Stimulated activated CD4-positive, alpha-beta T cell treated with anti-CD3 and anti-CD28 coated beads, Interleukin-15, amount 100 ng/mL, for 1 hour (primary cell): ENCODE measurements around the gene CCDC102A.
A peak's percentile ranks its signal among the peaks of the same experiment; 100 is the strongest.

Experiments used
- DNase-seq, 2 donors: peaks; one replicate each; pipeline ENCODE4 v3.0.0-alpha.2; 2020; ENCODE audit warnings: low read depth in 1 of 2, low spot score in 1 of 2

The CCDC102A gene

DNA sequence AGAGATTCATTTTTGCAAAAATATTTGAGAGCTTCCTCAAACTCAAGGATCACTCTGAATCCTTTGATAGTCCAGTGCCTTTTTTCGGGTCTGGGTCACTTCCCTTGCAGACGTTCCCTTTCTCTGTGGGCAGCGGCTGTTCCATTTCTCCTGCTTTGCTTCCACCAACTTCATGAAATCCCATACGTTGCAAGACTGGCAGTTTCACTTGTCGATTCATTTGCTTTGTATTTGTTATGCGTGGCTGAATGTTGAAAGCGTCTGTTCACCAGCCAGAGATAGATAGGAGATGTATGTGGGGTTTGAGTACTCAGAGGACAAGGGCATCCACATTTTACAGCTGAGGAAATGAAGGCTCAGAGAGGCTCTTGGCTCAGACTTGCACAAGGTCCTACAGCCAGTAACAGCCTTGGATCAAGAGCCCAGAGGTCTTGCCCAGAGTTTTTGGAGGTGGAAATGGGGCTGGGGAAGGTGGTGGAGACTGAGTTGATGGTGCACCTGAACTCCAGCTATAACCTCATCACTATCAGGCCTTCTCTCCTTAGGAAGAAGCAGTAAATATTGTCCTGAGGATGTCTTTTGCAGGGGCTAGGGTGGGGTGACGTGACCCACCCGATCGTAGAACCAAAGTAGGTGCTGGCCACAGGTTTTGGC lies 1.3 kb upstream of the CCDC102A start:
- no peak for DNase-seq

DNA sequence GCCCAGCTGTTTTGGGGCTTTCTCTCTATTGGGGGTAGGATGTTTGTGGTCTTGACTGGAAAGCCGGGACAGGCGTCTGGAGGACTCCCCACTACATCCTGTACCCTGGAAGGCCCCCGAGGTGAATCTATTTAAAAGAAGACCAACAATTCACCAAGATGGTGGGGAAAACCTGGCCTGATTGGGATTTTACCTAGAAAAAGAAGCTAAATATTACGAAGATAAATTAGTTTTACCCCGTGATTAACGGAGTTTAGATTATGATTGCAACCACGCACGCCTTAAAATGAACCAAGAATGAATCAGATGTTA lies 779 bp upstream of the CCDC102A start:
- DNase-seq, result no peak

DNA sequence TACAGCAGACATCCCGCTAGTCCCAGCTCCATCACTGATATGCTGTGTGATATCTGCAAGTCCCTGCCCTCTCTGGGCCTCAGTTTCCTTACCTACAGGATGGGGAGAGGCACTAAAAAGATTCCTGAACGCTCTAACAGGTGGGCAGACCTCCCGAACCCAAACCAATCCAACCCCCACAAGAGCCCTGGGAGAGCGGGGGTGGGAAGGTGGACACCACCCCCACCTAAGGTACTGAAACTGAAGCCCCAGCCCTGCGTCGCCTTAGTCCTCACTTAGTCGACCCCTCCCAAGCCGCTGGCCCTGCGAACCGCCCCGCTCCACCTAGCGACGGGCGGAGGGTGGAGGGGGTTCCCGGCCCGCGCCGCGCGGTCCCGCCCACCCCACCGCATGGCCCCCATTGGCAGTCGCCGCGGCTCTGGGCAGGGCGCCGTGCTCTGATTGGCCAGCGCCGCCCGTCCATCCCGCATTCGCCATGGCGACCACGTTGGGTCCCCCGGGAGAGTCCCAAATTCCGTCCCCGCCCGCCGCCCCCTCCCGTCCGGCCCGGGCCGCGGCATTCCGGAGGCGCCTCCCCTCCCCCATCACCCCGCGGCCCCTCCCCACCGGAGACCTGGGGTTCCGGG lies 578 bp downstream of the CCDC102A start:
- peak; percentile 92 to 94 for DNase-seq

DNA sequence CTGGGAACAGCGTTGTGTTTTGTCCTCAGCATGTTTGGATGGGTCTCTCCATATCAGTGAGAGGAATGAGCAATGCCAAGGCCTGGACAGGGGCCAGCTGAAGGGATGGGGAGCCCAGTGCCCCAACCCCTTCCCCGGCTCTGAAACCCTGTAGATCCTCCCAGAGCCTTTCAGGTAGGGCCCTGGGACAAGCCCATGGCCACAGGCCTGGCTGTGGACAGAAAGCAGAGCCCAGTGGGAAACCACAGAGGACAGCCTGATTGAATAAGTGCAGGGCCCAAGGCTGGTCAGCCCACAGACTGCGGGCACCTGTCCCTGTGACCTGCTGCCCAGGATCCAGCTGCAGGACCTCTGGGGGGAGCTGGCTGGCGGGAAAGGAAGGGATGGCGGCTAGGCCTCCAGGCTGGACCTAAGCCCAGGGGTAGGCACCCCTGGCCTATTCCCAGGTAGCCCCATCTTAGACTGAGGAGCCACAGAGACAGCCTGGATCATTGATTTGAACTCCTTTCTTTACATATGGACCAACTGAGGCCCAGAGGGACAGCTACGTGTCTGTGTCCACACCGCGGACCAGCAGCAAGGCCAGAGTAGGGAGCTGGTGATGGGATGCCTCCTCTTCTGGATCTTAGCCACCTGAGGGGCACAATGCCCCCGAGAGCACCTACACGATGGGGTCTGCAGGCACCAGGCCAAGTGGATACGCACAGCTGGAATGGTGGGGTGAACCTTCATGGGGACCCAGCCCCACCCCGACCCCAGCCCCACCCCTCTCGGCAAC lies 1.3 kb downstream of the CCDC102A start:
- DNase-seq, result no peak

DNA sequence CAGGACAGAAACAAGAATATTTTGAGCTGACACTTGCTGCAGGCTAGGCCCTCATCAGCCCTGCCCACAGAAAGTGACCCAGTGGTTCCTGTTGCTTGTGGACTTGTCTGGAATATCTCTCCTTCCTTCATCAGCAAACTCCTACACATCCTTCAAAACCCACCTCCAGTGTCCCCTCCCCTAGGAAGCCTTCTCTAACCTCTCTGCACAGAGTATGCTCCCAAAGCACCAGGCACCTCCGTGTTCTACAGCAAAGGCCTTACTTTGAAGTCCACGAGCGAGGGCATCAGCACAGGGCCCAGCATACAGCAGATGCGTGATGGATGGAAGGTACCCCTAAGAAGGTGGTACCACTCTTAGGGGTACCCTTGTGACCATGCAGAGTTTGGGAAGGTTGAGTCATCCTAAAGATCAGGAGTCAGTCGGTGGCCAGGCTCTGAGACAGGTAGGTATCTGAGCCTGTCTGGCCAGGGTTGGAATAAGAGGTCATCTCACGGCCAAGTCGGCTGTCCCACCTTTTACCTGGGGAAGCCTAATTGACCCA lies 2.0 kb downstream of the CCDC102A start:
- no peak for DNase-seq

DNA sequence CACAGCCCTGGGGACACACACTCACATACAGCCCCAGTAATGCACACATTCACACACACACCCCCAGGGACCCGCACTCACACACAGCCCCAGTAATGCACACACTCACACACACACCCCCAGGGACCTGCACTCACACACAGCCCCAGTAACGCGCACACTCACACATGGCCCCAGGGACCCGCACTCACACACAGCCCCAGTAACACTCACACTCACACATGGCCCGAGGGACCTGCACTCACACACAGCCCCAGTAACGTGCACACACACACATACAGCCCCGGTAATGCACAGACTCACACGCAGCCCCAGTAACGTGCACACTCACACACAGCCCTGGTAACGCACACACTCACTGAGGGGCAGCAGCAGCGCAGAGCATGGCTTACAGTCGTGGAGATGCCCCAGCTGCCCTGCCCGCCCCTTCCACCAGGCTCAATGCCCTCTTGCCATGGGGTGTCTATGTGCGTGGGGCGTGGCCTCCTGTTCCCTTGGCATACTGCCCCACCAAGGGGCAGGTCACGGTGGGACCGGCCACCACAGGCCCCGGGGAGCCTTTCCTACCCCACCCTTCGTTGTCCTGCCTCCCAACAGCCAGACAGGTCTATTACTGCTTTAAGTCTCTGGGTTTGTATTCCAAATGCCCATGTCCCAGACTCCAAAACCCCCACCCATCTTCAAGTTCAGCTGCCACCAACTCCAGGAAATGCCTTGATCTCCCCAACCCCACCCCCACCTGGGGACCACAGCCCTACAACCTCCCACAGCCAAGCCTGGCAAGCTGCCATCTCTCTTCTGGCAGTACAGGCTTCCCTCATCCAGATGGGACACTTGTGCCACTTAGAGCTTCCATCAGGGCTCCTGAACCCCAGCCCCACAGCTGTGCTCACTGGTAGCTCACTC lies 2.7 kb downstream of the CCDC102A start:
- no peak for DNase-seq

DNA sequence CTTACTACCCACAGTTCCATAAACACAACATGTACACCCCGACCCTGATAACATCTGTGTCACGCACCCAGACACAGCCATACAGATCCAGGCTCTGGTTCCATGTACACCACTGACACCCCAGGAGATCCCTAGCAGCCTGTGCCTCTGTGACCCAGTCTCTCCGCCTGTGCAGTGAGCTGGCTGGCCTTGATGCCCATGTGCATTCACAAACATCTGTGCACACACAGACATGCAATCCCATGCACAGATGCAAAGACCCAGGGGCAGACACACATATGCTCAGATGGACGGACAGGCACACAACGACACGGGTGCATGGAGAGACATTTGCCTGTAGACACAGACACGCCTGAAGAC lies 4.1 kb downstream of the CCDC102A start:
- DNase-seq, result no peak

DNA sequence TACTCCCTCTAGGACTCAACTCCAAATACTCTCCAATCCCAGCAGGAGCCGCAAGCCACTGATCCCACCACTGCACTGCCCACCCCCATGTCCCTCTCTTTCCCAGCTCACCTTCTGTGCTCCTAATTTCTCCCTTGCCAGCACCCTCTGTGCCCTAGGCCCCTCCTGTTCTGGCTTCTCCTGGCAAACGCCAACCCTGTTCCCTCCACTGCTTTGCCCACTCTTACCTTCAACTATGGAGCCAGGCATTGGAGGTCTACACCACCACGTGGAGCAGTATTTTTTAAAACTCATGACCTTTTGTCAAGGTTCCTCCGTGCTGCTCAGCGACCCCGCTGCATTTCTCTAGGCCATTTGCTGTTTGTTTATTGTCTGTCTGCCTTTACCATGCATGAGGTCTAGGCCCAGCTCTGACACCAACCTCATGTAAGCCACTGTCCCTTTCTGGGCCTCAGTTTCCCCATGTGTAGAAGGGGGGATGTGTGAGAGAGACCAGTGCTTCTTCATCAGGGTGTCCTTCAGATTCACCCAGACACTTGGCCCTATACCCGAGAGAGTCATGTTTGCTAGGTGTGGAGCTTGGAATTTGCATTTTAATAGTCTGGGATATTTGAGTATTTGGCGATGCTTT lies 4.6 kb downstream of the CCDC102A start:
- no peak for DNase-seq

DNA sequence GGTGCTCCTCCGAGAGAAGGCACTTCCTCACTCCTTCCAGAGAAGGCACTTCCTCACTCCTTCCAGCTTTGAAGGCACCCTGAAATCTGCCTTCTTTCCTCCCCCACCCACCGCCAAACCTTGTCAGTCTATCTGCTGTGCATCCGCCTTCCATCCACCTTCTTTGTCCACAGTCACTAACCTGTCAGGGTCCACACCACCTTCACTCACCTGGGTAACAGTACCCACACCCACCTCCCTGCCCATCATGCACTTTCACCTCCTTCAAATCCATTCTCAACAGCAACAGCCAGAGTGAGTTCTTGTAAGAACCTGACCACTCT lies 5.2 kb downstream of the CCDC102A start:
- DNase-seq, result no peak

DNA sequence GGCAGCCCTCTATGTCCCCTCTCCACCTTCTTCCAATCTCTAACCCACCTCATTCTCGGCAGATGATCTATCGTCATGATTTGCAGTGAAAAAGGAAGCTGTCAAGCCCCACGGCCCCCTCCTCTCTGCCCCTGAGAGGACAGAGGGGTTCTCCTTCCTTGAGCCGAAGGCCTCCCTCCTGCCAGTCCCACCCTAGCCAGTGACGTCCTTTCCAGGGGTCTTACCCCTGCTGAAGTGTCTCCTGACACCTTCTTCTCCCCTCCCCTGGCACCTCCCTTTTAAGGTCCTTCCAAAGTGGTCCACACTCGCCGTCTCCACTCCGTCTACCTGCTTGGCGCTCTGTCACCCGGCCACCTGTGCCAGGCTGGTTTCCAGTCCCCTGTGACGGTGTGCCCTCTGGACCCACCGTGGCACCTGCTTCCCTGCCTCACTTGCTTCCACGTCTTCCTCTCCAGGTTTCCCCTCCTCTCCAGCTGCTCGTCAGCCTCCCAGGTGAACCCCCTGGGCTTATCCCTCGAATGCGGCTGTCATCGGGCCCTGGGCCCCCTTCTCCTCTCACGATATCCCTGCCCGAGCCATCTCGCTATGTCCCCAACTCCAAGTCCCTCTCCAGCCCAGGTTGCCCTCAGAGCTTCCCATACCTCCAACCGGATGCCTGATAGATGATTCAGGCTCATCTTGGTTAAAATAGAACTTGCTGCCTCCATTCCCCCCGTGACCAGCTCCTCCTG lies 5.7 kb downstream of the CCDC102A start:
- DNase-seq, result no peak

DNA sequence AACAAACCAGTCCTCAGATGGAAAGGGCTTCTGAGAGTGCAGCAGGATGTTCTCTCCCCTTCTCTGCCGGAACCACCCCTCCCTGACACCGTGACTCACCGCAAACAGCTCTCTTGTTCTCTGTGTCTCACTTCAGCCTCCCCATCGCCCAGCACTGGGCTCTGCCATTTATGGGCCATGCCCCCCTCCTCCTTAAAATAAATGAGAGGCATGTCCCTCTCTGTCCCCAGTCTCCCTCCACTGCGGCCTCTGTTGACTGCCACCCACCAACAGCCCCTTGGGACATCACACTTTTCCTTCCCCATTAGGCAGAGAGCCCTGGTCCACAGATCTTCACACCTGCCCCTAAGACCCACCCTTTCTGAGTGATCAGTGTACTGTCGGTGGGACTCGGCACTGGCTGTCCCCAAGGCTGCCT lies 6.3 kb downstream of the CCDC102A start:
- DNase-seq, result peak; percentile 40 to 43

DNA sequence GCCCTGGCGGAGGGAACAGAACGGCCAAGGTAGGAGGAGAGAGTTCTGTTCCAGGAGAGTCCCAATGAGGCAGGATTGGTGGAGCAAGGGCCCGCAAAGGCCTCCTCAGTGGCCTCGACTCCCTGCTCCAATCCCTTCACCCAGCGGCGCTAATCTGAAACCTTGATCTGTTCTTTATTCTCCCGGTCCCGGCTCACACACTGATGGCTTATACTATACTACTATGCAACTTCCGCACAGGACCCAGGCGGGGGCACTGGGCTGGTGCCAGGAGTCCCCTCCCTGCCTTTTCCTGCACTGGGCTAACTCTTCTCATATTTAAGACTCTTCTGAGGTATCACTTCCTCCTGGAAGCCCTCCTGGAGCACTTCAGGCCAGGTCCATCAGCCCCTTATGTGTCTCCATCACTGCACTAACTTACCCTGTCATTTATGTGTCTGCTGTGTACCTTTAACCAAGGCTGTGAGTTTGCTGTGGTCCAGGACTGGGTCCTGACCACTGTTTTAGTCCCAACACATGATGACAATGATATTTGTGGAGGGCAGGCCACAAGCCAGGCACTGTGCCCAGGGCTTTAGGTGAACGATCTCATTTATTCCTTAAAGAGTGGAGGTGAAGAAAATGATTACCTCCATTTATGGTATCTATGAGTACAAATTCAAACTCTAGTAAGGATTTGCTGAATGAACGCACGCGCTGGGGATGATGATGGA lies 6.8 kb downstream of the CCDC102A start:
- DNase-seq, result no peak

DNA sequence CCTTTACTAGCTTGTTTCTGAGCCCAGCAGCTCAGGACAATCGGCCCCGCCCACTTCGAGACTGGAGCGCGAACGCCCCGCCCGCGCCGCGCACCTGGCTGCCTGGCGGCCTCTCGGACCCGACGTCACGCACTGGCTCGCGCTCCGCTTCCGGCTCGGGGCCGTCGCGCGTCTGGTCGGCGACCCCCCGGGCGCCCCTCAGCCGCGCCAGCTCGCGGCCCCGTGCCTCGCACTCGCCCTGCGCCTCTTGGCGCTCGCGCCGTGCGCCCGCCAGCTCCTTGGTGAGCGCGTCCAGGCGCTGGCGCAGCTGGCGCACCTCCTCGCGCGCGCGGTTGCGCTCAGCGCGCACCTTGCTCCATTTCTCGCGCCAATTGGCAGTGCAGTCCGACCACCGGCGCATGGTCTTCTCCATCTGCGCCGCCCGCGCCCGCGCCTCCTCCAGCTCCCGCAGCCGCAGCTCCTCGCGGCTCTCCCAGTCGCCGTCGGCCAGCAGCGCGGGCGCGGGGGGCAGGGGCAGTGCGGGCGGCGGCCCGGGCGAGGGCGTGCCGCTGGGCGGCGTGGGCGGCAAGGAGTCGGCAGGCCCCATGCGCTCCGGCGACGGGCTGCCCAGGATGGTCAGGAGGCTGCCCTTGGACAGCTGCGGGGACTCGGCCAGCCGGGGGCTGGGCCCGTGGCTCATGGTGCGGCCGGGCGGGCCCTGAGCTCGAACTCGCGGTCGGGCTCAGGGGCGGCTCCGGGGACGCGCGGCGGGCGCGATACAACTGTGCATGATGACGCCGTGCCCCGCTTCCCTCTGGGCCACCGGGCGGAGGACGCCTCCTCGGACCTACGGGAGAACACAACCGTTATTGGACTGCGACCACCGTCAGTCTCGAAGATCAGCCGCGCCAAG lies 7.6 kb downstream of the CCDC102A start:
- no peak for DNase-seq

DNA sequence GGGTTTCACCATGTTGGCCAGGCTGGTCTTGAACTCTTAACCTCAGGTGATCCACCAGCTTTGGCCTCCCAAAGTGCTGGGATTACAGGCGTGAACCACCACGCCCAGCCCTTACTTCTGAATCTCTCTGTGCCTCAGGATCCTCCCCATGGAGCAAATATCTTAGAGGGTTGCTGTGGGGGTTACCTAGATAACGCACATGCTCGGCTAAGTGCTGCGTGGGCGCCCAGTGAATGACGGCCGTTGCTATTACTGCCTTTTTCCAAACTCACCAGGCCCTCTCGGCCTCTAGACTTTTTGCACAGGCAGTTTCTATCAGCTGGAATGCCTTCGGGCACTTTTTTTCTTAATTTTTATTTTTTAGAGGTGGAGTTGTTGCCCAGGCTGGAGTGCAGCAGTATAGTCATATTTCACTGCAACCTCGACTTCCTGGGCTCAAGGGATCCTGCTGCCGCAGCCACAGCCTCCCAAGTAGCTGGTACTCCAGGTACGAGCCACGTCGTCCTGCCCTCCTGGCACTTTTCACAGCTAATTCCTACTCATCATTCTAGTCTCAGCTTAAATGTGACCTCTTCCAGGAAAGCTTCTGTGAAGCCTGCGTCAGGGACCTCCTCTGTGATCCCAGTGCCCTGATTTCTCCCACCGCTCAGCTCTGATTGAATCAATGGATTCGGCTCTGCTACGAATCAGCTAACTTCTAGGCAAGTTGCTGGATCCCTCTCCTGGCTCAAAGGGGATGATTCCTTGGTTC lies 8.6 kb downstream of the CCDC102A start:
- no peak for DNase-seq

DNA sequence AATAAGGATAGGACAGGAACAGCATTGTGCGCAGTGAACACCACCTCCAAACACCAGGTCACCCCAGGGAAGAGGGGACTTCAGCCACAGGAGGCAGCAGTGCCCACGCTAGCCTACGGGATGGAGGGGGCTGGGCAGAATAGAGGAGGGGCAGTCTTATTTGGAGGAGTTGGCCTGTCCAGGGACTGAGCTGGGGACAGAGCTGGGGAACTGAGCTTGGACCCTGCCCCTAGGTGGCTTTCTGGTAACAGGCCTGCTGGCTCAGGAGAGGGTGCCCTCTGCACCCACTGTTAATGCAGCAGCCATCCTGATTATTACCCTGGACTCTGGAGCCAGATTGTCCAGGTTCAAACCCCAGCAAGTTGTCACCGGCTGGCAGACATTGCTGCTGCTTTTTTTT lies 9.3 kb downstream of the CCDC102A start:
- DNase-seq, result no peak

DNA sequence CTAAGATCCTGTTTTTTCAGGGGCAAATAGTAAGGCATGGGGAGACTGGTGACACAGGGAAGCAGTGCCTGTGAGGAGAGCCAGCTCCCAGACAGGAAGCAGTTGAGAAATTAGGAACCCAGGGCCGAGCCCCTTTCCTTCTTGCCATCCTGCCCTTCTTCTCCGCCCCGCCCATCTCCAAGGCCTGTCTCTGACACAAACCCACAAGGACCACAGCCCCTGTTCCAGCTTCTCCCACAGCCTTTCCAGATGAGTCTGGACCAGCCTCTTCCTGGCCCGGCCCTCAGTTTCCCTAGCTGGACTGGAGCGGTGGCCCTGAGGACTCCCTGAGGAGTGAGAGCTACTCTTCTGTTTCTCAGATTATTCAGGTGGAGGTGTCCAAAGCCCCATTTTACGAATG lies 9.9 kb downstream of the CCDC102A start:
- no peak for DNase-seq

DNA sequence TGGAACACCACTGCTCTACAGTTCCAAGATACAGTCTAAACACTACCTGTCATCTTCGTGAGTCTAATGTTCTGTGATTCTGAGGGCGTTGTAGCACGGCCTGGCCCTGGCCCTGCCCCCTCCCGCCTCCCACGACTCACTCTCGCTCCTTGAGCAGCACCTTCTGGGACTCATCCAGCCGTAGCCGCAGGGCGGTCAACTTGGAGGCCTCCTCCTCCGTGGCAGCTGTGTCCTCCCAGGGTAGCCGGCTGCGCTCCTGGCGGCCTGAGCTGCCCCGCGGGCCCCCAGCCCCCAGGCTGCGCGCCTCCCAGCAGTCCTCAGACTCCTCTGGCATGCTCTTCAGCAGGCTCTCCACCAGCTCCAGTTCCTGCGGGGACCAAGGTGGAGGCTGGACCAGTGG lies 10.6 kb downstream of the CCDC102A start:
- DNase-seq, result no peak

DNA sequence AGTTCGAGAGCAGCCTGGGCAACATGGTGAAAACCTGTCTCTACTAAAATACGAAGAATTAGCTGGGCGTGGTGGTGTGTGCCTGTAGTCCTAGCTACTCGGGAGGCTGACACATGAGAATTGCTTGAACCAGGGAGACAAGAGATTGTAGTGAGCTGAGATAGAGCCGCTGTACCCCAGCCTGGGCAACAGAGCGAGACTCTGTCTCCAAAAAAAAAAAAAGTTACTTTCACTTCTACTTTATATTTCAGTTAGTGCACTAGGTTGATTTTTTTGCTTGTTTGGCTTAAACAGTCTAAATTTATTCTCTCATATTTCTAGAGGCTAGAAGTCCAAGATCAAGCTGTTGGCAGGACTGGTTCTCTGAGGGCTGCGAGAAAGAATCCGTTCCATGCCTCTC lies 13.4 kb downstream of the CCDC102A start:
- no peak for DNase-seq
